AG09319 (cell line): ENCODE results near the gene CLVS2.

Experiments used
- DNase-seq: peaks from one replicate; pipeline ENCODE4 v3.0.0-alpha.2; 2010; ENCODE audit warnings: low read depth; ENCODE audit errors: extremely low read depth
- TF ChIP-seq, protein P1 (sequence below): IDR thresholded peaks from 2 replicates; pipeline ENCODE4 v1.5.1; 2011; ENCODE audit warnings: low read depth, mild to moderate bottlenecking, inconsistent platforms, low read length, moderate library complexity

The CLVS2 gene

GRCh38 chr6:123007885-123008284 is 11.8 kb downstream of the CLVS2 start:
- TF ChIP-seq, protein P1, sequence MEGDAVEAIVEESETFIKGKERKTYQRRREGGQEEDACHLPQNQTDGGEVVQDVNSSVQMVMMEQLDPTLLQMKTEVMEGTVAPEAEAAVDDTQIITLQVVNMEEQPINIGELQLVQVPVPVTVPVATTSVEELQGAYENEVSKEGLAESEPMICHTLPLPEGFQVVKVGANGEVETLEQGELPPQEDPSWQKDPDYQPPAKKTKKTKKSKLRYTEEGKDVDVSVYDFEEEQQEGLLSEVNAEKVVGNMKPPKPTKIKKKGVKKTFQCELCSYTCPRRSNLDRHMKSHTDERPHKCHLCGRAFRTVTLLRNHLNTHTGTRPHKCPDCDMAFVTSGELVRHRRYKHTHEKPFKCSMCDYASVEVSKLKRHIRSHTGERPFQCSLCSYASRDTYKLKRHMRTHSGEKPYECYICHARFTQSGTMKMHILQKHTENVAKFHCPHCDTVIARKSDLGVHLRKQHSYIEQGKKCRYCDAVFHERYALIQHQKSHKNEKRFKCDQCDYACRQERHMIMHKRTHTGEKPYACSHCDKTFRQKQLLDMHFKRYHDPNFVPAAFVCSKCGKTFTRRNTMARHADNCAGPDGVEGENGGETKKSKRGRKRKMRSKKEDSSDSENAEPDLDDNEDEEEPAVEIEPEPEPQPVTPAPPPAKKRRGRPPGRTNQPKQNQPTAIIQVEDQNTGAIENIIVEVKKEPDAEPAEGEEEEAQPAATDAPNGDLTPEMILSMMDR, result no peak
- no peak for DNase-seq

GRCh38 chr6:123009059-123009458 is 13.0 kb downstream of the CLVS2 start:
- DNase-seq, result no peak
- TF ChIP-seq, protein P1, result no peak

DNA sequence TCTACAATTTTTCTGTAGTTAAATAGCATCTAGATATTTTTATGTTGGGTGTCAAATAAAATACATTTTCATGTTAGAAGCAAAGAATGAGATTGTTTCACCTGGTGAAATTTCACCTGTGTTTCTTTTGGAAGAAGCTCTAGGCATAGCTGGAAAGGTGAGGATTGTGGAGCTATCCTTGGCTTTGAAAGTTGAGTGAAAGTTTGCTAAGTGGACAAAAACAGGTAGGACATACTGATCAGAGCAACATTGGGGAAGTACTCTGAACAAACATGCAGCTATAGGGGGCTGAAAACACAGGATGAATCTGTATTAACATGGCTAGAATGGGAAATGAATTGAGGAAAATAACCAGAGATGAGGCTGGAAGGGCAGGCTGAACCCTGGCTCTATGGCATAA is 18.8 kb downstream of the CLVS2 start:
- DNase-seq, result no peak
- TF ChIP-seq, protein P1, result no peak

DNA sequence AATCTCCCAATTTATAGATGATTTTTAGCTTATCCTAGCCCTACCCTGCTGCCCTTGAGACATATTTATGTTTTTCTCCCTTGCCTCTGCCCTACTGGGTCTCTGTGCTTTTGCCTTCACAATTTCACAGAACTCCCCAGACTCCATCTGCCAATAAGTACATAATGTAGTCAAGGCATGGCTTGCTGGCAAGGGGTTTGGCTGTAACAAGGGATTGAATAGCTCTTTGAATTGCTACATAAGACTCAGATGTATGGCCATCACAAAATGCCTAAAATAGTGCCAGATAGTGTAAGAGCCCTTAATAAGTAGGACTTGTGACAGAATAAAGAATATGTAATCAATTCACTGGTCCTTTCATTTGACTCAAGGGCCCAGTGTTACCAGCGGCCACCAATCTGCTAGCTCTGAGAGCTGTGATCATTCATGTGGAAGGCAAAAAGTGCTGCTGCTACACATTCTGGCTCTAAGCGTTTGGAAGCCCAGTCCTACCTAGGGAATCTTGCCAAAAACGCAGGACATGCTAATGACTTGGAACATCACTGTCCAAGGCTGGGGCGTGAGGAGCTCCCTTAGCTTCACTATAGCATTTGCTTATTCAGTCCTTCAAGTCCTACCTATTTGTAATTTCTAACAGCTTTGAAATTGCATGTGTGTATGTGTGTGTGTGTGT is 20.5 kb downstream of the CLVS2 start:
- TF ChIP-seq, protein P1, result no peak
- DNase-seq, result no peak

DNA sequence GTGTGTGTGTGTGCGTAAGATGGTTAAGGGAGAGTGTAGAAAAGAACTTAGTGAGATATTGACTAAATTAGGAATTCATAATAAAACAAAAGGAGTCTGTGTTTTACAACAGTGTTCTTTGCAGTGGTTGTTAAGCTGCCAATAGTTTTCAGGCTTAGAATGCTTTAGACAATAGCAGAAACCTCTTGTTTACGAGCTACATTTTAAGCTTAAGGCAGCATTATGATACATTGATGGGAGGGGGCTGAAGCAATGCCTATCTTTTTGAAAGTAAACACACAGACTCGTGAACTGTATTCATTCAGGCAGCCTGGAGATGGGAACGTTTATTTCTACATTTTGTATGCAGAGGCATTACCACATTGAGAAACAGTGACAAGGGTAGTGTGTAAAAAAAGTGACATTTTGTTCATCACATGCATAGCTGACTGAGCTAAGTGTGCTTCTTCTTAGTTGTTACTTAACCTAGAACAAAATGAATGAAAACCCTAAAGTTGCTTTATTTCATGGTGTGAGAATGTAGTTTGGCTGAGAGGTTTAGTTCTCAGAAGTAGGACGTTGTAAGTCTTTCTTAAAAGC is 21.2 kb downstream of the CLVS2 start:
- TF ChIP-seq, protein P1, result no peak
- DNase-seq, result no peak

- DNase-seq, result no peak
- TF ChIP-seq, protein P1, result no peak
Measured at GRCh38 chr6:123022975-123023374, 26.9 kb downstream of the CLVS2 start.

DNA sequence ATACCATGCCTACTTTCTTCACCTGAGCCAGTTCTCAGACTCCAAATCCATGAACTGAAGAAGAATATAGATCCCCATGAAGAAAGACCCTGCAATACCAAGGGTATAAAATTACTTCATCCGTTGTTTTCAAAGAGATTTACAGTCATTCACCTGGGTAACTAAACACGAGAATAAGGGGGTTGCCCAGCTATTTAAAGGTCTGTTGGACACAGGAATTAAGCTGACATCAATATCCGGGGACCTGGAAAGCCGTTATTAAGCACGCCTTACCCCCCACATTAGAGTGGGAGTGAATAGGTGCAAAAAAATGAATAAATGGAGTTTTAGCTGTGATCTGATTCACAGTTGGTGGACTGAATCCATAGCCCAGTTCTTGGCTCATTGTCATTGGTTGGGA is 28.9 kb downstream of the CLVS2 start:
- DNase-seq, result no peak
- TF ChIP-seq, protein P1, result no peak
